HCT116 (cell line): ENCODE data around the gene DOCK1.

ENCODE experiments used
- CBX3 ChIP-seq: IDR thresholded peaks from 2 replicates; pipeline ENCODE4 v1.6.1; 2012; ENCODE audit warnings: low read depth
- POLR2AphosphoS5 ChIP-seq: IDR thresholded peaks from 2 replicates; pipeline ENCODE4 v1.6.1; 2011; ENCODE audit warnings: mild to moderate bottlenecking, low read depth, low read length, moderate library complexity
- SP1 ChIP-seq: IDR thresholded peaks from 2 replicates; pipeline ENCODE4 v1.6.1; 2012; ENCODE audit warnings: low read depth
- TCF7L2 ChIP-seq: IDR thresholded peaks from 2 replicates; pipeline ENCODE4 v1.7.0; 2011; ENCODE audit warnings: borderline replicate concordance, inconsistent platforms; ENCODE audit not compliant: insufficient read depth, insufficient read length; ENCODE audit errors: extremely low read depth
- TF ChIP-seq, protein P1 (sequence below), 3 experiments: fragments of 200-600 bp in 1 of 3; sonication (generic) in 1 of 3; IDR thresholded peaks in 2 of 3; conservative IDR thresholded peaks in 1 of 3; 2 replicates each; pipeline ENCODE4 v1.5.1; 2012 to 2017; ENCODE audit warnings: low read depth in 2 of 3, low read length in 2 of 3, antibody characterized with exemption in 1 of 3, borderline replicate concordance in 1 of 3, control low read depth in 1 of 3, mild to moderate bottlenecking in 1 of 3, mixed read lengths in 1 of 3, mixed run types in 1 of 3, moderate library complexity in 1 of 3; ENCODE audit not compliant: insufficient read depth in 1 of 3

DNA sequence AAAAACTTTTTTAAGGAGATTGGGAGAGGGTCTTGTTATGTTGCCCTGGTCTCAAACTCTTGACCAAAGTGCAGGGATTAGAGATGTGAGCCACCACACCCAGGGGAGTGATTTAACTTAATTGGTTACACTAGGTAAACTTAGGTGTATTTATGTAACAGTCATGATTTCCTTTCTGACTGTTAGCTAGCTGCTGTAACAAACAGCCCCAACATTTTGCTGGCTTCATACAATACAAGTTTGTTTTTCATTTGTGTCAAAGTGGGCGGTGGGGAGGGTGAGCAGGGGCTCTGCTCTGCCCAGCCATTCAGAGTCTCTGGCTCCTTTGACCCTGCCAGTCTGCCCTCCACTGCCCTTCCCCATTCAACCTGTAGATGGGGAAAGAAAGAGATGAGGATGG, 9.3 kb downstream of the DOCK1 start:
- TF ChIP-seq, protein P1, sequence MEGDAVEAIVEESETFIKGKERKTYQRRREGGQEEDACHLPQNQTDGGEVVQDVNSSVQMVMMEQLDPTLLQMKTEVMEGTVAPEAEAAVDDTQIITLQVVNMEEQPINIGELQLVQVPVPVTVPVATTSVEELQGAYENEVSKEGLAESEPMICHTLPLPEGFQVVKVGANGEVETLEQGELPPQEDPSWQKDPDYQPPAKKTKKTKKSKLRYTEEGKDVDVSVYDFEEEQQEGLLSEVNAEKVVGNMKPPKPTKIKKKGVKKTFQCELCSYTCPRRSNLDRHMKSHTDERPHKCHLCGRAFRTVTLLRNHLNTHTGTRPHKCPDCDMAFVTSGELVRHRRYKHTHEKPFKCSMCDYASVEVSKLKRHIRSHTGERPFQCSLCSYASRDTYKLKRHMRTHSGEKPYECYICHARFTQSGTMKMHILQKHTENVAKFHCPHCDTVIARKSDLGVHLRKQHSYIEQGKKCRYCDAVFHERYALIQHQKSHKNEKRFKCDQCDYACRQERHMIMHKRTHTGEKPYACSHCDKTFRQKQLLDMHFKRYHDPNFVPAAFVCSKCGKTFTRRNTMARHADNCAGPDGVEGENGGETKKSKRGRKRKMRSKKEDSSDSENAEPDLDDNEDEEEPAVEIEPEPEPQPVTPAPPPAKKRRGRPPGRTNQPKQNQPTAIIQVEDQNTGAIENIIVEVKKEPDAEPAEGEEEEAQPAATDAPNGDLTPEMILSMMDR (IDR thresholded peaks at IDR 0.05 in 2 of 3, conservative IDR thresholded peaks at IDR 0.05 in 1 of 3; ENCODE audit: borderline replicate concordance in 1 of 3, insufficient read depth in 1 of 3, low read depth in 2 of 3, low read length in 2 of 3), result no peak
- no peak for TF ChIP-seq POLR2AphosphoS5
- TF ChIP-seq CBX3, result 0 out of 2 replicates have a peak, but pooled peaks have one; percentile 13
- no peak for TF ChIP-seq TCF7L2
- TF ChIP-seq SP1, result no peak
